Activated CD4-positive, alpha-beta T cell treated with anti-CD3 and anti-CD28 coated beads, Interleukin-2, amount 10 ng/mL, durations not matched to agents 24 days and 14 days (primary cell): ENCODE measurements around the gene TTC36. TPM values are rescaled to one million over a fixed set of nuclear protein-coding genes. Genes with fewer than 3 reads are reported as not detected.
"Not testable (repeated sequence)": the region's sequence is repeated elsewhere in the genome, so short reads cannot be mapped to it uniquely, and the experiment has no call there.

Experiments used
- DNase-seq: peaks from one replicate; pipeline ENCODE4 v3.0.0; 2022
- H3K27ac Mint-ChIP-seq: one replicate; pipeline ENCODE4 v1.8.0; 2022; ENCODE audit warnings: mild to moderate bottlenecking, mixed read lengths
- H3K27me3 Mint-ChIP-seq: one replicate; pipeline ENCODE4 v1.8.0; 2022; ENCODE audit warnings: mixed read lengths
- H3K36me3 Mint-ChIP-seq: one replicate; pipeline ENCODE4 v1.8.0; 2022; ENCODE audit warnings: low read depth, mild to moderate bottlenecking, mixed read lengths
- H3K4me1 Mint-ChIP-seq: one replicate; pipeline ENCODE4 v1.8.0; 2021; ENCODE audit warnings: mixed read lengths
- H3K4me3 Mint-ChIP-seq: one replicate; pipeline ENCODE4 v1.8.0; 2022; ENCODE audit warnings: mild to moderate bottlenecking, moderate library complexity, mixed read lengths
- H3K9me3 Mint-ChIP-seq: one replicate; pipeline ENCODE4 v1.8.0; 2021; ENCODE audit warnings: mixed read lengths
- intact Hi-C: fragments of 100-400 bp; cut with micrococcal nuclease; formaldehyde crosslinking; loops from one replicate; pipeline ENCODE4 v1.15.1; 2023
- total RNA-seq: library from RNA; stranded (reverse); gene quantifications from 2 replicates; pipeline ENCODE4 v1.2.3, GENCODE V29; 2022

The TTC36 gene, protein sequence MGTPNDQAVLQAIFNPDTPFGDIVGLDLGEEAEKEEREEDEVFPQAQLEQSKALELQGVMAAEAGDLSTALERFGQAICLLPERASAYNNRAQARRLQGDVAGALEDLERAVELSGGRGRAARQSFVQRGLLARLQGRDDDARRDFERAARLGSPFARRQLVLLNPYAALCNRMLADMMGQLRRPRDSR
- 0.38 and 0.65 TPM in 2 replicates for total RNA-seq

DNA sequence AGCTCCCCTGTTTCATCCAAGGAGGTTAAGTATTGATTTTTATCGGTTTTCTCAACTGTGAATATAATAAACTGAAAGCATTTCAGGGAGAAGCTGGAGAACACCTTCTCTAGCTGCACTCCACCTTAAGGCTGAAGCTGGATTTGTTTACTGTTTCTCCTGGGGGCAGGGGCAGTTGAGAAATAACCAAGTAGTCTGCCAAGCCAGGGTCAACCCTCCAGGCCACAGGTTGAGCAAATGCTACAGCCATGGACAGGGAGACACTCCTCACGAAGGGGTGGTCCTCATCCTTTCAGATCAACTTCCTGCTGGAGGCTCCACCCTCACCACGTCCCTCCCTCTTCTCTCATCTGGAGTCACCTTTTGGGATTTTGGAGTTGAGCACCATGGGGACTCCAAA lies at the start of gene TTC36:
Gene TTC36, plus strand, starts transcription at position 366 of the 400 bp plus-strand sequence. Its CDS starts 21 bp downstream, at position 387.
- Mint-ChIP-seq H3K4me1 (peaks cover 24% of the 10 kb centered on the region), H3K9me3 (no peaks in the 10 kb centered on the region), H3K4me3 (no peak within 1 kb of the TSS), H3K27ac (no peak within 1 kb of the TSS), H3K36me3 (peaks cover 22% of the 10 kb centered on the region), H3K27me3 (no peaks in the 10 kb centered on the region)
- no peak for DNase-seq
- intact Hi-C loops, result no loop called here

DNA sequence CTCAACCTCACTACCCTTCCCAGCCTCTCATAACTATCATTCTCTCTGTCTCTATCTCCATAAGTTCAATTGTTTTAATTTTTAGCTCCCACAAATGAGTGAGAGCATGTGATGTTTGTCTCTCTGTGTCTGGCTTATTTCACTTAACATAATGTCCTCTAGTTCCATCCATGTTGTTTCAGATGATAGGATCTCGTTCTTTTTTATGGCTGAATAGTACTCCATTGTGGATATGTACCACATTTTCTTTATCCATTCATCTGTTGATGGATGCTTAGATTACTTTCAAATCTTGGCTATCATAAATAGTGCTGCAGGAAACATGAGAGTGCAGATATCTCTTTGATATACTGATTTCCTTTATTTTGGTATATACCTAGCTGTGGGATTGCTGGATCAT lies 46.0 kb upstream of the TTC36 start:
- H3K4me1 Mint-ChIP-seq, DNase-seq, H3K27me3 Mint-ChIP-seq, intact Hi-C loops, H3K9me3 Mint-ChIP-seq, H3K27ac Mint-ChIP-seq, H3K4me3 Mint-ChIP-seq: not testable (repeated sequence)
- peaks cover 65% of the 10 kb centered on the region for H3K36me3 Mint-ChIP-seq

DNA sequence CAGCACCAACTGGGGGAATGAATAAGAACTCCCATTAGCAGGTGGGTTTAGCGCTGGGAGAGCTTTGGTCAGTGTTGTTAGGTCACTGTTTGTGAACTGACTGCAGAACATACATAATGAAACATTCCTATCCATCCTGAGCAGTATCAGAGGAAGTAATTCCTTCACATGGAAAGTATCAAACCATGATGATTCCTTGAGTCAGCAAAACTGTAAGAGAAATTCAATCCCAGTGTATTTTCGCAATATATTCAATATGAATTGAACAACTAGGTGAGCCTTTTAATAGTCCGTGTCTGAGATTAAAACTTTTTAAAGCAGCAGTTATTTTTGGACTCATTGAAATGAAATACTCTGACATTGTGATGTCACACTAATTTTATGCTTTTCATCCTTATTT lies 42.9 kb upstream of the TTC36 start:
- intact Hi-C loops, result no loop called here
- Mint-ChIP-seq H3K9me3 (no peaks in the 10 kb centered on the region), H3K4me1 (peaks cover 7% of the 10 kb centered on the region), H3K36me3 (peaks cover 48% of the 10 kb centered on the region), H3K4me3 (no peak overlapping the region), H3K27me3 (no peaks in the 10 kb centered on the region), H3K27ac (no peak overlapping the region)
- peak; percentile 43 for DNase-seq

DNA sequence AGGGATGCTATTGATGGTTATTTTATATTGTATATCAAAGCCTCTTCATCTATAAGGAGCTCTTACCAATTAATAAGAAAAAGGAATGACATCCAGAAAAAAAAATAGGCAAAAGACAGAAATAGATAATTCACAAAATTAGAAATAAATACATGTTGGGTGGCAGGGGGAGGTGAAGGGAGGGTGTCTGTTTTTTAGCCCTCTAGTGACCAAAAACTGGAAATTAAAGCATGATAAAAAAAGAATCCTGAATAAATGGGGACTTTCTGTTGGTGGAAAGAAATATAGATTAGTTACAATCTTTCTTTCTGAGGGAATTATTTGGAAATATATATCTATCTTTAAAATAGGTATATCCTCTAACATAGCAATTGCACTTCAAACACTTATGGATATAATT lies 42.0 kb upstream of the TTC36 start:
- H3K4me1 Mint-ChIP-seq, result peaks cover 7% of the 10 kb centered on the region
- H3K4me3 Mint-ChIP-seq, result no peak overlapping the region
- H3K27me3 Mint-ChIP-seq, result no peaks in the 10 kb centered on the region
- H3K36me3 Mint-ChIP-seq, result peaks cover 46% of the 10 kb centered on the region
- intact Hi-C loops, result loop anchor here (5.0 kb wide), 1 partner anchor 188 kb away; no protein-coding TSS in a partner anchor
- H3K27ac Mint-ChIP-seq, result peak overlapping the region; percentile 11
- DNase-seq, result no peak
- no peaks in the 10 kb centered on the region for H3K9me3 Mint-ChIP-seq

DNA sequence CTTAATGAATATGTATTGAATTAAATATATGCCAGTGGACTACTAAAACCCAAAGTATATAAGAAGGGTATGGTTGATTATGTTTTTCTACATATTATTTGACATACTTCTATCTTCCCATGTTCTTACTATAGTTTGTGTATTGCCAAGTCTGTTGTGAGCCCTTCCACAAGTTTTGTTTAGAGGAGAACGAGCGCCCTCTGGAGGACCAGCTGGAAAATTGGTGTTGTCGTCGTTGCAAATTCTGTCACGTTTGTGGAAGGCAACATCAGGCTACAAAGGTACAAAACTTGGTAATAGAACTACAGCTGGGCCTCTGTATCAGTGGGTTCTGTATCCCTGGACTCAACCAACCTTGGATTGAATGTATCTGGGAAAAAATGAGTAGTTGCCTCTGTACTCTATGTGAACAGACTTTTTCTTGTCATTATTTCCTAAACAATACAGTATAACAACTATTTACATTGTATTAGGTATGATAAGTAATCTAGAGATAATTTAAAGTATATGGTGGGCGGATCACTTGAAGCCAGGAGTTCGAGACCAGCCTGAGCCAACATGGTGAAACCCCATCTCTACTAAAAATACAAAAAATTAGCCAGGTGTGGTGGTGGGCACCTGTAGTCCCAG lies 38.7 kb upstream of the TTC36 start:
- intact Hi-C loops, result loop anchor here (1.0 to 5.0 kb wide), 4 partner anchors 53 to 342 kb away; partner anchors contain the start of gene ATP5MG
- Mint-ChIP-seq H3K4me1 (peaks cover 10% of the 10 kb centered on the region), H3K4me3 (no peak overlapping the region), H3K36me3 (peaks cover 42% of the 10 kb centered on the region), H3K9me3 (no peaks in the 10 kb centered on the region), H3K27ac (peak overlapping the region; percentile 3), H3K27me3 (no peaks in the 10 kb centered on the region)
- peak; percentile 93 for DNase-seq

DNA sequence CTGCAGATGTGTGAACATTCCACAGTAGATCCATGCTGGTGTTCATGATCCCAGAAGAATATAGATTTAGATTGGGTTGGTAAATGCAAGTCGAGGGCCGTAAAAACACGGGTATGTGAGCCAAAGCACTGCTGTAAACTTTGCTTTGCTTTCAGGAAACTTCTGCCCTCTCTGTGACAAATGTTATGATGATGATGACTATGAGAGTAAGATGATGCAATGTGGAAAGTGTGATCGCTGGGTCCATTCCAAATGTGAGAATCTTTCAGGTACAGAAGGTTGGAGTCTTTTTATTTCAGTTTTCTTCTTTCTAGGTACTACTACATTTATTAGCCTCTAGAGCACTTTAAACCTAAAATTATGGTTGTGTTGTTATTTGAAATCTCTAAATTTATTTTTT lies 36.2 kb upstream of the TTC36 start:
- no peaks in the 10 kb centered on the region for H3K9me3 Mint-ChIP-seq
- peaks cover 41% of the 10 kb centered on the region for H3K36me3 Mint-ChIP-seq
- peaks cover 10% of the 10 kb centered on the region for H3K4me1 Mint-ChIP-seq
- no peak overlapping the region for H3K4me3 Mint-ChIP-seq
- H3K27ac Mint-ChIP-seq, result peak overlapping the region; percentile 2
- intact Hi-C loops, result no loop called here
- no peak for DNase-seq
- no peaks in the 10 kb centered on the region for H3K27me3 Mint-ChIP-seq

DNA sequence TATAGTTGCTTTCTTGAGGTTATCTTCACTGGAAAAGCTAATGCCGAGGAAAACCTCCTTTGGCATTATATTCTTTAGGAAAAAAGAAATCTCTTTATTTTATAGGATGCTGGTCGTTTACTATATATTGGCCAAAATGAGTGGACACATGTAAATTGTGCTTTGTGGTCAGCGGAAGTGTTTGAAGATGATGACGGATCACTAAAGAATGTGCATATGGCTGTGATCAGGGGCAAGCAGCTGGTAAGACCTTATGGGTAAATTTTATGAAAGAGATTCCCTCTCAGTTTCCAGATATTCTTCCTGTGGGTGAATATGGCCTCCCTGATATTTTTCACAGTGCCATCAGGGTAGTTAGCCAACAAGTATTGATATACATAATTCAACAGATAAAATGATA lies 29.4 kb upstream of the TTC36 start:
- Mint-ChIP-seq H3K27ac (no peak overlapping the region), H3K9me3 (no peaks in the 10 kb centered on the region), H3K27me3 (no peaks in the 10 kb centered on the region), H3K36me3 (peaks cover 61% of the 10 kb centered on the region), H3K4me1 (no peaks in the 10 kb centered on the region), H3K4me3 (no peak overlapping the region)
- intact Hi-C loops, result no loop called here
- no peak for DNase-seq

DNA sequence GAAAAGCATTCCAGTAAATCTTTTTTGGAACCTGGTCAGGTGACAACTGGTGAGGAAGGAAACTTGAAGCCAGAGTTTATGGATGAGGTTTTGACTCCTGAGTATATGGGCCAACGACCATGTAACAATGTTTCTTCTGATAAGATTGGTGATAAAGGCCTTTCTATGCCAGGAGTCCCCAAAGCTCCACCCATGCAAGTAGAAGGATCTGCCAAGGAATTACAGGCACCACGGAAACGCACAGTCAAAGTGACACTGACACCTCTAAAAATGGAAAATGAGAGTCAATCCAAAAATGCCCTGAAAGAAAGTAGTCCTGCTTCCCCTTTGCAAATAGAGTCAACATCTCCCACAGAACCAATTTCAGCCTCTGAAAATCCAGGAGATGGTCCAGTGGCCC lies 24.1 kb upstream of the TTC36 start:
- intact Hi-C loops, result loop anchor here (10.0 kb wide), 1 partner anchor 252 kb away; no protein-coding TSS in a partner anchor
- H3K36me3 Mint-ChIP-seq, result peaks cover 76% of the 10 kb centered on the region
- no peaks in the 10 kb centered on the region for H3K9me3 Mint-ChIP-seq
- peak overlapping the region; percentile 17 for H3K27ac Mint-ChIP-seq
- H3K4me1 Mint-ChIP-seq, result no peaks in the 10 kb centered on the region
- H3K27me3 Mint-ChIP-seq, result no peaks in the 10 kb centered on the region
- DNase-seq, result no peak
- H3K4me3 Mint-ChIP-seq, result no peak overlapping the region

DNA sequence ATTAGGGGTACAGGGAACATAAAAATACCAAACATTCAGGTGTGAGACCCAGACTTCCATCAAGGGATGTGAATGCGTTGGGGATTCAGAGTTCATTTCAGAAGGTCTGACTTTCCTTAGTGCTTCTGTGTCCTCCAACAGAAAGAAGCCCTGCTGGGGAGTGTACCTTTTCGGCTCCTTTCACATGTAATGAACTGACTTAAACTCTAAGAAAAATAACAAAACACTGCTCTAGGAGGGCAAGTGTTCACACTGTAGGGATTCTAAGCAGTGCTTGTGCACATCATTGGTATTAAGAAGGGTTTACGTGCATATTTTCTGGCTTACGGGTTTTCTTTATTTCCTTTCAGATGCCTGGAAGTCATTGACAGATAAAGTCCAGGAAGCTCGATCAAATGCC lies 15.7 kb upstream of the TTC36 start:
- H3K36me3 Mint-ChIP-seq, result peaks cover 59% of the 10 kb centered on the region
- H3K4me3 Mint-ChIP-seq, result no peak overlapping the region
- no peak overlapping the region for H3K27ac Mint-ChIP-seq
- DNase-seq, result no peak
- H3K4me1 Mint-ChIP-seq, result peaks cover 8% of the 10 kb centered on the region
- intact Hi-C loops, result no loop called here
- no peaks in the 10 kb centered on the region for H3K9me3 Mint-ChIP-seq
- no peaks in the 10 kb centered on the region for H3K27me3 Mint-ChIP-seq

DNA sequence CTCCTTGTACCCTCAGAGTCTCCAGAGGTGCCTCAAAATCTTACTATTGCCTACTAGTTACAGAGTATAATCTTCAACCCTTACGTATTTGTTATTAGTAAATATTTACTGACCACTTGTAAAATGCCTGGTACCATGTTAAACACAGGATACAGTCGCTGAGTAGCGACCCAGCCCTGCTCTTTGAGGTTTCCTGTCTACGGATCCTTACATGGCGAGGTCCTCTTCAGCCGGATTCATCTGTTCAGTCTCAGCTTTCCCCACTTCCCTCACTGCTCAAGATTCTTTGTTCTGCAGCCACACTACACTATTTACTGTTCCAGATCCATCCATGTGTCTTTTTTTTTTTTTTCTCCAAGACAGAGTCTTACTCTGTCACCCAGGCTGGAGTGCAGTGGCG lies 13.2 kb upstream of the TTC36 start:
- peak; percentile 63 for DNase-seq
- Mint-ChIP-seq H3K27me3 (no peaks in the 10 kb centered on the region), H3K4me3 (no peak overlapping the region), H3K4me1 (peaks cover 8% of the 10 kb centered on the region), H3K9me3 (no peaks in the 10 kb centered on the region), H3K36me3 (peaks cover 57% of the 10 kb centered on the region), H3K27ac (peak overlapping the region; percentile 30)
- intact Hi-C loops, result no loop called here

DNA sequence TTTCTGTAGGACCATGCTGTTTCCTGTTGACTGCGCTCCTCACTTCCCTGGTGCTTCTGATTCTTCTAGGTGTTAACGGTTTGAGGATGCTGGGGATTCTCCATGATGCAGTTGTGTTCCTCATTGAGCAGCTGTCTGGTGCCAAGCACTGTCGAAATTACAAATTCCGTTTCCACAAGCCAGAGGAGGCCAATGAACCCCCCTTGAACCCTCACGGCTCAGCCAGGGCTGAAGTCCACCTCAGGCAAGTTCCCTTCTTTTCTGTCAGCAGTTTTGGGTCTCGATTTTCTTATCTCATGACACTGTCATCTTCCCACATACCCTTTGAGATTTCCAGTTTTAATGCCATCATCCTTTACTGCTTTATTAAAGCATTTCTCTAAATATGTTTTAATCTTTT lies 7.7 kb upstream of the TTC36 start:
- Mint-ChIP-seq H3K27me3 (no peaks in the 10 kb centered on the region), H3K9me3 (no peaks in the 10 kb centered on the region), H3K4me1 (peaks cover 3% of the 10 kb centered on the region), H3K27ac (peak overlapping the region; percentile 36), H3K4me3 (no peak overlapping the region), H3K36me3 (peaks cover 62% of the 10 kb centered on the region)
- intact Hi-C loops, result no loop called here
- no peak for DNase-seq

DNA sequence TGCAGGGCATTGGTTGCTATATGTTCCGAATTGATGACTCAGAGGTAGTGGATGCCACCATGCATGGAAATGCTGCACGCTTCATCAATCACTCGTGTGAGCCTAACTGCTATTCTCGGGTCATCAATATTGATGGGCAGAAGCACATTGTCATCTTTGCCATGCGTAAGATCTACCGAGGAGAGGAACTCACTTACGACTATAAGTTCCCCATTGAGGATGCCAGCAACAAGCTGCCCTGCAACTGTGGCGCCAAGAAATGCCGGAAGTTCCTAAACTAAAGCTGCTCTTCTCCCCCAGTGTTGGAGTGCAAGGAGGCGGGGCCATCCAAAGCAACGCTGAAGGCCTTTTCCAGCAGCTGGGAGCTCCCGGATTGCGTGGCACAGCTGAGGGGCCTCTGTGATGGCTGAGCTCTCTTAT lies 5.4 kb upstream of the TTC36 start:
- Mint-ChIP-seq H3K4me1 (no peaks in the 10 kb centered on the region), H3K27ac (no peak overlapping the region), H3K4me3 (no peak overlapping the region), H3K36me3 (peaks cover 50% of the 10 kb centered on the region), H3K9me3 (no peaks in the 10 kb centered on the region), H3K27me3 (no peaks in the 10 kb centered on the region)
- no peak for DNase-seq
- intact Hi-C loops, result no loop called here

DNA sequence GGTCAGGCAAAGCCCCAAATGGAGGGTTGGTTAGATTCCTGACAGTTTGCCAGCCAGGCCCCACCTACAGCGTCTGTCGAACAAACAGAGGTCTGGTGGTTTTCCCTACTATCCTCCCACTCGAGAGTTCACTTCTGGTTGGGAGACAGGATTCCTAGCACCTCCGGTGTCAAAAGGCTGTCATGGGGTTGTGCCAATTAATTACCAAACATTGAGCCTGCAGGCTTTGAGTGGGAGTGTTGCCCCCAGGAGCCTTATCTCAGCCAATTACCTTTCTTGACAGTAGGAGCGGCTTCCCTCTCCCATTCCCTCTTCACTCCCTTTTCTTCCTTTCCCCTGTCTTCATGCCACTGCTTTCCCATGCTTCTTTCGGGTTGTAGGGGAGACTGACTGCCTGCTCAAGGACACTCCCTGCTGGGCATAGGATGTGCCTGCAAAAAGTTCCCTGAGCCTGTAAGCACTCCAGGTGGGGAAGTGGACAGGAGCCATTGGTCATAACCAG lies 4.7 kb upstream of the TTC36 start:
- no peaks in the 10 kb centered on the region for H3K27me3 Mint-ChIP-seq
- H3K27ac Mint-ChIP-seq, result no peak overlapping the region
- H3K4me1 Mint-ChIP-seq, result no peaks in the 10 kb centered on the region

DNA sequence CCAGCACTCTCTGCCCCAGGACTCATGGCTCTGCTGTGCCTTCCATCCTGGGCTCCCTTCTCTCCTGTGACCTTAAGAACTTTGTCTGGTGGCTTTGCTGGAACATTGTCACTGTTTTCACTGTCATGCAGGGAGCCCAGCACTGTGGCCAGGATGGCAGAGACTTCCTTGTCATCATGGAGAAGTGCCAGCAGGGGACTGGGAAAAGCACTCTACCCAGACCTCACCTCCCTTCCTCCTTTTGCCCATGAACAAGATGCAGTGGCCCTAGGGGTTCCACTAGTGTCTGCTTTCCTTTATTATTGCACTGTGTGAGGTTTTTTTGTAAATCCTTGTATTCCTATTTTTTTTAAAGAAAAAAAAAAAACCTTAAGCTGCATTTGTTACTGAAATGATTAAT lies 2.9 kb upstream of the TTC36 start:
- Mint-ChIP-seq H3K27ac (no peak overlapping the region), H3K4me3 (no peak overlapping the region), H3K9me3 (no peaks in the 10 kb centered on the region), H3K27me3 (no peaks in the 10 kb centered on the region), H3K36me3 (peaks cover 47% of the 10 kb centered on the region), H3K4me1 (peaks cover 6% of the 10 kb centered on the region)
- DNase-seq, result no peak
- intact Hi-C loops, result no loop called here

More for the DNA sequence above, 4.7 kb upstream of the TTC36 start:
- intact Hi-C loops, result no loop called here
- H3K9me3 Mint-ChIP-seq, result no peaks in the 10 kb centered on the region
- peaks cover 51% of the 10 kb centered on the region for H3K36me3 Mint-ChIP-seq
- no peak overlapping the region for H3K4me3 Mint-ChIP-seq
- no peak for DNase-seq
